HG02571 (cell line): Measurements from ENCODE around the gene CYTH4.
"Not testable (repeated sequence)": the region's sequence is repeated elsewhere in the genome, so short reads cannot be mapped to it uniquely, and the experiment has no call there.

Source experiments
- ATAC-seq: cut with Tn5 transposase; IDR thresholded peaks from one replicate; pipeline ENCODE4 v1.9.1; 2021; ENCODE audit warnings: mild to moderate bottlenecking, moderate library complexity; ENCODE audit not compliant: unreplicated experiment

Gene CYTH4

GRCh38 chr22:37245740-37246139, 36.6 kb upstream of the CYTH4 start:
- ATAC-seq: no peak

- ATAC-seq: no peak
Measured at GRCh38 chr22:37248251-37248650, 34.1 kb upstream of the CYTH4 start.

- ATAC-seq: no peak
Measured at GRCh38 chr22:37249986-37250385, 32.3 kb upstream of the CYTH4 start.

- ATAC-seq: not testable (repeated sequence)
Measured at GRCh38 chr22:37251836-37252235, 30.5 kb upstream of the CYTH4 start.

- no peak for ATAC-seq
Measured at GRCh38 chr22:37253126-37253660, 29.1 kb upstream of the CYTH4 start.

GRCh38 chr22:37254209-37254866, 28.0 kb upstream of the CYTH4 start:
- ATAC-seq: no peak

- ATAC-seq: no peak
Measured at GRCh38 chr22:37254867-37255233, 27.5 kb upstream of the CYTH4 start.

- no peak for ATAC-seq
Measured at GRCh38 chr22:37255558-37256006, 26.7 kb upstream of the CYTH4 start.

GRCh38 chr22:37256075-37256726, 26.1 kb upstream of the CYTH4 start:
- no peak for ATAC-seq

GRCh38 chr22:37258005-37258752, 24.1 kb upstream of the CYTH4 start:
- ATAC-seq: no peak

GRCh38 chr22:37258753-37259401, 23.4 kb upstream of the CYTH4 start:
- ATAC-seq: no peak

GRCh38 chr22:37259540-37260029, 22.7 kb upstream of the CYTH4 start:
- ATAC-seq: no peak

- ATAC-seq: no peak
Measured at GRCh38 chr22:37260155-37260795, 22.0 kb upstream of the CYTH4 start.

GRCh38 chr22:37260901-37261336, 21.4 kb upstream of the CYTH4 start:
- ATAC-seq: no peak

- ATAC-seq: no peak
Measured at GRCh38 chr22:37262346-37262745, 20.0 kb upstream of the CYTH4 start.

- ATAC-seq: no peak
Measured at GRCh38 chr22:37263966-37264887, 18.1 kb upstream of the CYTH4 start.

GRCh38 chr22:37266581-37267134, 15.7 kb upstream of the CYTH4 start:
- ATAC-seq: no peak

- peak; percentile 75 for ATAC-seq
Measured at GRCh38 chr22:37267135-37267587, 15.1 kb upstream of the CYTH4 start.
